ENCODE measurements around the gene ADCY4. TPM values are rescaled to one million over a fixed set of nuclear protein-coding genes. Genes with fewer than 3 reads are reported as not detected.

Gene ADCY4
- total and polyA plus RNA-seq, 2 of the 8 experiments (the other 6 are each of a cell fraction or from before 2014, with no cell fraction given), result 0.27 to 0.35 TPM

DNA sequence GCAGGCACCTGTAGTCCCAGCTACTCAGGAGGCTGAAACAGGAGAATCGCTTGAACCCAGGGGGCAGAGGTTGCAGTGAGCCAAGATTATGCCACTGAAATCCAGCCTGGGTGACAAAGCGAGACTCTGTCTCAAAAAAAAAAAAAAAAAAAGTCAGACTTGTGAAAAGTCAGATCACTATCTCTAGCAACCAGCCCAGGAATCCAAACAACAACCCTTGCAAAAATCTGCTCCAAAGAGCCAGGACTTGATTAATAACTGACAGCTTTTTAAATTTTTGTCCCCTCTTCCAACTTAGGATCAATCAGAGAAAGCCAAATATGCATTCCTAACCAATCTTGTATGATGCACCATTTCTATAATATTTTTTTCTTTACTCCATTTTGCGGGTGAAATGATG is 25.4 kb upstream of the ADCY4 start:
- POLR2A ChIA-PET (ENCODE audit: partially characterized antibody), result no interaction called here
- H3K79me2 ChIP-seq (ENCODE audit: control insufficient read depth in 1 of 2, insufficient read depth in 2 of 2, low read length in 2 of 2), result no peaks in the 10 kb centered on the region
- no peak overlapping the region for H3K27ac ChIP-seq (ENCODE audit: low read depth, low read length)
- H4K5ac ChIP-seq (ENCODE audit: insufficient read length, low read depth, low read length), result no peak overlapping the region
- DNase-seq (ENCODE audit: low read depth in 1 of 2, low spot score in 2 of 2) (no peak), FAIRE-seq (no peak)
- H2BK5ac ChIP-seq (ENCODE audit: low read depth, low read length), result no peak overlapping the region
- H3K4me1 ChIP-seq (replicated peaks in 1 of 4; ENCODE audit: control insufficient read depth in 3 of 4, insufficient read depth in 4 of 4, low read length in 3 of 4), result no peaks in the 10 kb centered on the region
- no peak overlapping the region for H3K14ac ChIP-seq (ENCODE audit: insufficient read length)
- H3K23ac ChIP-seq (ENCODE audit: insufficient read length), result no peak overlapping the region
- H3K79me1 ChIP-seq (ENCODE audit: low read depth, low read length), result no peaks in the 10 kb centered on the region
- H4K20me1 ChIP-seq (replicated peaks in 1 of 2; ENCODE audit: control insufficient read depth in 1 of 2, insufficient read depth in 2 of 2, low read length in 2 of 2), result no peaks in the 10 kb centered on the region
- no peak overlapping the region; the same call in 1 of the 2 replicates for H4K8ac ChIP-seq (ENCODE audit: extremely low read depth, insufficient read depth, low read length)
- H4K91ac ChIP-seq (replicated peaks; ENCODE audit: insufficient read length, low read length), result no peak overlapping the region
- H2BK120ac ChIP-seq (replicated peaks; ENCODE audit: low read depth, low read length), result no peak overlapping the region
- no peak overlapping the region for H2BK12ac ChIP-seq (ENCODE audit: low read depth, low read length)
- H3K56ac ChIP-seq (replicated peaks; ENCODE audit: insufficient read length, low read depth, low read length), result no peak overlapping the region
- H2AFZ ChIP-seq (ENCODE audit: low read length), result no peak overlapping the region
- H3K4me3 ChIP-seq (ENCODE audit: extremely low read depth in 1 of 4, insufficient read depth in 2 of 4, low read depth in 3 of 4, low read length in 4 of 4), result no peak overlapping the region
- no peak overlapping the region for H2BK20ac ChIP-seq (ENCODE audit: low read length)
- no peaks in the 10 kb centered on the region for H3K23me2 ChIP-seq (ENCODE audit: low read depth, low read length)
- H3K36me3 ChIP-seq (ENCODE audit: control insufficient read depth in 2 of 4, insufficient read depth in 4 of 4, low read length in 3 of 4), result no peaks in the 10 kb centered on the region
- no peak overlapping the region for H3K18ac ChIP-seq (ENCODE audit: extremely low read depth, low read length)
- H3K9ac ChIP-seq (replicated peaks in 1 of 4; ENCODE audit: extremely low read depth in 1 of 4, low read depth in 3 of 4, low read length in 3 of 4), result no peak overlapping the region
- no peak for TF ChIP-seq ASH2L (IDR thresholded peaks at IDR 0.05; ENCODE audit: low read length)
- TF ChIP-seq ATF2 (IDR thresholded peaks at IDR 0.05; ENCODE audit: low read length), result no peak
- no peak for TF ChIP-seq BCL11A (IDR thresholded peaks at IDR 0.05; ENCODE audit: low read depth in 2 of 2, low read length in 2 of 2)
- TF ChIP-seq POLR2AphosphoS5 (IDR thresholded peaks at IDR 0.05; ENCODE audit: low read depth, low read length), result no peak
- H3K4me2 ChIP-seq (ENCODE audit: insufficient read depth in 1 of 2, low read depth in 2 of 2, low read length in 2 of 2), result no peak overlapping the region
- no peaks in the 10 kb centered on the region for H3K9me3 ChIP-seq (ENCODE audit: insufficient read depth in 2 of 2, low read depth in 1 of 2, low read length in 1 of 2)
- 86% methylated on average over 2 of the region's 3 CpGs; no CpG with 5 or more reads in 1 of the 2 experiments for WGBS, 2 experiments (ENCODE audit: extremely low coverage in 1 of 2, insufficient coverage in 1 of 2, insufficient read length in 1 of 2, insufficient replicate concordance in 2 of 2, low coverage in 1 of 2, low lambda C conversion rate in 2 of 2, missing lambda C conversion rate in 1 of 2)
- H3K4ac ChIP-seq (replicated peaks; ENCODE audit: insufficient read length, low read depth, low read length), result no peak overlapping the region
- peaks cover 0 to 8% (median 2%) of the 10 kb centered on the region in 4 experiments; a peak in 4 of 7 replicates for H3K27me3 ChIP-seq (replicated peaks in 1 of 4; ENCODE audit: control insufficient read depth in 3 of 4, extremely low read depth in 1 of 4, insufficient read depth in 3 of 4, low read length in 3 of 4)
- H2BK15ac ChIP-seq (ENCODE audit: low read length), result no peak overlapping the region
- H2AK5ac ChIP-seq (ENCODE audit: low read depth, low read length), result no peak overlapping the region
- CTCF ChIA-PET (ENCODE audit: partially characterized antibody), result interaction anchor here (1.7 to 6.9 kb wide), 8 partner anchors 9 to 76 kb away, joined by 4 to 52 read pairs (median 17); partner anchors contain the start of genes ADCY4, CBLN3, KHNYN and RIPK3
